Activated B cell treated with CpG ODN at 0.5 μM for 24 hours (primary cell): ENCODE data around the gene OTUD3. TPM values are rescaled to one million over a fixed set of nuclear protein-coding genes. Genes with fewer than 3 reads are reported as not detected.

Experiments
- ATAC-seq: fragments of 200-7000 bp; cut with Tn5 transposase; one replicate; pipeline ENCODE4 v1.10.0; 2021; ENCODE audit warnings: low read depth, mild to moderate bottlenecking, moderate library complexity
- CTCF ChIA-PET: fragments of 350-600 bp; sonication (Branson Sonifier 250); formaldehyde crosslinking; loops from one replicate; lab custom pipeline; 2021; ENCODE audit warnings: antibody characterized with exemption; lab: Charles Lee
- POLR2A ChIA-PET: fragments of 350-600 bp; sonication (Branson Sonifier 250); formaldehyde crosslinking; loops from one replicate; lab custom pipeline; 2021; ENCODE audit warnings: antibody characterized with exemption; lab: Charles Lee
- DNase-seq: peaks from one replicate; pipeline ENCODE4 v3.0.0; 2022
- H3K27ac Mint-ChIP-seq: one replicate; pipeline ENCODE4 v1.8.0; 2020; ENCODE audit warnings: mixed read lengths
- H3K27me3 Mint-ChIP-seq: one replicate; pipeline ENCODE4 v1.8.0; 2021; ENCODE audit warnings: mixed read lengths
- H3K36me3 Mint-ChIP-seq: one replicate; pipeline ENCODE4 v1.8.0; 2021; ENCODE audit warnings: low read depth, mixed read lengths
- H3K4me1 Mint-ChIP-seq: one replicate; pipeline ENCODE4 v1.8.0; 2021; ENCODE audit warnings: mixed read lengths
- H3K4me3 Mint-ChIP-seq: one replicate; pipeline ENCODE4 v1.8.0; 2020; ENCODE audit warnings: mild to moderate bottlenecking, mixed read lengths
- H3K9me3 Mint-ChIP-seq: one replicate; pipeline ENCODE4 v1.8.0; 2020; ENCODE audit warnings: mixed read lengths
- CTCF ChIP-seq: fragments of 200-600 bp; IDR thresholded peaks from one replicate; pipeline ENCODE4 v1.8.0; 2022; ENCODE audit warnings: antibody characterized with exemption, mild to moderate bottlenecking
- intact Hi-C: fragments of 100-400 bp; cut with micrococcal nuclease; formaldehyde crosslinking; loops from one replicate; pipeline ENCODE4 v1.15.1; 2024
- total RNA-seq: library from RNA; stranded (reverse); gene quantifications from 2 replicates; pipeline ENCODE4 v1.2.3, GENCODE V29; 2022

Gene OTUD3
- total RNA-seq, 1 donor from 2014 or later: 14.2 TPM

- H3K36me3 Mint-ChIP-seq: peaks cover 83% of the 10 kb centered on the region
- intact Hi-C loops: no loop called here
- H3K9me3 Mint-ChIP-seq: no peaks in the 10 kb centered on the region
- ChIA-PET CTCF (no interaction called here), POLR2A (no interaction called here)
- H3K4me1 Mint-ChIP-seq: no peaks in the 10 kb centered on the region
- no peak for ATAC-seq
- TF ChIP-seq CTCF: no peak
- no peak overlapping the region for H3K4me3 Mint-ChIP-seq
- DNase-seq: no peak
- H3K27ac Mint-ChIP-seq: no peak overlapping the region
- H3K27me3 Mint-ChIP-seq: no peaks in the 10 kb centered on the region
Observed at GRCh38 chr1:19907456-19907855, 25.3 kb downstream of the OTUD3 start.

- ATAC-seq (no peak), DNase-seq (no peak)
- CTCF ChIA-PET: interaction anchor here (1.3 kb wide), 1 partner anchor 9 kb away, joined by 3 read pairs; no protein-coding TSS in a partner anchor
- POLR2A ChIA-PET: no interaction called here
- Mint-ChIP-seq H3K9me3 (no peaks in the 10 kb centered on the region), H3K36me3 (peaks cover 88% of the 10 kb centered on the region), H3K27me3 (no peaks in the 10 kb centered on the region), H3K27ac (no peak overlapping the region), H3K4me1 (no peaks in the 10 kb centered on the region), H3K4me3 (no peak overlapping the region)
- no peak for TF ChIP-seq CTCF
- intact Hi-C loops: no loop called here
Observed at GRCh38 chr1:19909392-19909791, 27.2 kb downstream of the OTUD3 start.

- Mint-ChIP-seq H3K4me3 (no peak overlapping the region), H3K9me3 (no peaks in the 10 kb centered on the region), H3K4me1 (no peaks in the 10 kb centered on the region), H3K36me3 (peaks cover 88% of the 10 kb centered on the region), H3K27ac (no peak overlapping the region), H3K27me3 (no peaks in the 10 kb centered on the region)
- CTCF ChIA-PET: interaction anchor here (1.3 kb wide), 1 partner anchor 9 kb away, joined by 3 read pairs; no protein-coding TSS in a partner anchor
- POLR2A ChIA-PET: no interaction called here
- DNase-seq (no peak), ATAC-seq (no peak)
- no peak for TF ChIP-seq CTCF
- intact Hi-C loops: no loop called here
Observed at GRCh38 chr1:19909971-19910370, 27.8 kb downstream of the OTUD3 start.

GRCh38 chr1:19910650-19911049 is 28.5 kb downstream of the OTUD3 start:
- Mint-ChIP-seq H3K36me3 (peaks cover 85% of the 10 kb centered on the region), H3K4me1 (no peaks in the 10 kb centered on the region), H3K9me3 (no peaks in the 10 kb centered on the region), H3K27ac (no peak overlapping the region), H3K27me3 (no peaks in the 10 kb centered on the region), H3K4me3 (no peak overlapping the region)
- intact Hi-C loops: no loop called here
- DNase-seq (no peak), ATAC-seq (no peak)
- no peak for TF ChIP-seq CTCF
- POLR2A ChIA-PET: no interaction called here
- CTCF ChIA-PET: interaction anchor here (1.3 to 1.4 kb wide), 2 partner anchors 8 to 302 kb away, joined by 3 to 6 read pairs; no protein-coding TSS in a partner anchor

GRCh38 chr1:19918057-19918456 is 35.9 kb downstream of the OTUD3 start:
- intact Hi-C loops: loop anchor here (1.0 to 2.0 kb wide), 6 partner anchors 169 to 722 kb away; no protein-coding TSS in a partner anchor
- Mint-ChIP-seq H3K36me3 (peaks cover 18% of the 10 kb centered on the region), H3K4me3 (no peak overlapping the region), H3K27ac (no peak overlapping the region), H3K9me3 (no peaks in the 10 kb centered on the region), H3K4me1 (peaks cover 2% of the 10 kb centered on the region), H3K27me3 (peaks cover 5% of the 10 kb centered on the region)
- DNase-seq (peak; percentile 57), ATAC-seq (peak; percentile 74)
- TF ChIP-seq CTCF: peak; percentile 86
- ChIA-PET CTCF (interaction anchor here (0.7 to 6.8 kb wide), 10 partner anchors 8 to 577 kb away, joined by 3 to 91 read pairs (median 3); partner anchors contain the start of gene OTUD3), POLR2A (no interaction called here)
